Measurements from ENCODE around the gene BTN2A1. TPM values are rescaled to one million over a fixed set of nuclear protein-coding genes. Genes with fewer than 3 reads are reported as not detected.

The BTN2A1 gene
- total and polyA plus RNA-seq, 2 of the 13 experiments (the other 11 are each of a cell fraction or from before 2014, with no cell fraction given) = 16.4 to 30.4 TPM

- TF ChIP-seq NR2F1 (CRISPR knock-in tag; IDR thresholded peaks at IDR 0.05) = peak in 1 of 2 experiments; percentile 37; a peak in 1 of 4 replicates
- TF ChIP-seq FOXA1 (IDR thresholded peaks at IDR 0.05) = no peak
- TF ChIP-seq FOXA1 (CRISPR knock-in tag; IDR thresholded peaks at IDR 0.05) = peak; percentile 56
- no peak; the same call in 1 of the 2 replicates for TF ChIP-seq PITX1 (CRISPR knock-in tag; IDR thresholded peaks at IDR 0.05)
- 0 out of 2 replicates have a peak, but pooled peaks have one; percentile 37 for TF ChIP-seq NFYC (CRISPR knock-in tag; IDR thresholded peaks at IDR 0.05)
- peak; percentile 69 for TF ChIP-seq ZNF335 (CRISPR knock-in tag; IDR thresholded peaks at IDR 0.05)
- no peak; the same call in 1 of the 2 replicates for TF ChIP-seq ZBTB25 (CRISPR knock-in tag; IDR thresholded peaks at IDR 0.05)
- 0 out of 2 replicates have a peak, but pooled peaks have one; percentile 33 for TF ChIP-seq ZNF264 (CRISPR knock-in tag; IDR thresholded peaks at IDR 0.05)
- TF ChIP-seq PPARG (CRISPR knock-in tag; conservative IDR thresholded peaks at IDR 0.05) = peak; percentile 79
- TF ChIP-seq ZNF460 (CRISPR knock-in tag; IDR thresholded peaks at IDR 0.05; ENCODE audit: borderline replicate concordance) = no peak; the same call in 1 of the 2 replicates
- TF ChIP-seq ESRRA (CRISPR knock-in tag; IDR thresholded peaks at IDR 0.05; ENCODE audit: low read depth) = peak; percentile 56; the same call in 1 of the 2 replicates
- TF ChIP-seq HNRNPUL1 (IDR thresholded peaks at IDR 0.05; ENCODE audit: low read depth, low read length) = no peak
- TF ChIP-seq ZNF605 (CRISPR knock-in tag; IDR thresholded peaks at IDR 0.05) = no peak
- no peak for TF ChIP-seq NPAS2 (CRISPR knock-in tag; IDR thresholded peaks at IDR 0.05; ENCODE audit: borderline replicate concordance)
- 0 out of 2 replicates have a peak, but pooled peaks have one; percentile 29 for TF ChIP-seq ZNF510 (CRISPR knock-in tag; IDR thresholded peaks at IDR 0.05; ENCODE audit: low read depth)
- TF ChIP-seq DMTF1 (CRISPR knock-in tag; IDR thresholded peaks at IDR 0.05) = no peak
- 0 out of 2 replicates have a peak, but pooled peaks have one; percentile 20 for TF ChIP-seq YEATS4 (CRISPR knock-in tag; IDR thresholded peaks at IDR 0.05; ENCODE audit: borderline replicate concordance)
- 0 out of 2 replicates have a peak, but pooled peaks have one; percentile 63 for TF ChIP-seq ISL2 (CRISPR knock-in tag; IDR thresholded peaks at IDR 0.05)
- 0 out of 2 replicates have a peak, but pooled peaks have one; percentile 29 for TF ChIP-seq MEIS1 (CRISPR knock-in tag; IDR thresholded peaks at IDR 0.05; ENCODE audit: borderline replicate concordance)
- 0 out of 2 replicates have a peak, but pooled peaks have one; percentile 19 for TF ChIP-seq ARNTL (CRISPR knock-in tag; IDR thresholded peaks at IDR 0.05)
- TF ChIP-seq ZNF800 (CRISPR knock-in tag; IDR thresholded peaks at IDR 0.05) = 0 out of 2 replicates have a peak, but pooled peaks have one; percentile 42
- peak; percentile 89 for TF ChIP-seq RCOR2 (CRISPR knock-in tag; IDR thresholded peaks at IDR 0.05)
- no peak for TF ChIP-seq ZFP37 (CRISPR knock-in tag; IDR thresholded peaks at IDR 0.05; ENCODE audit: borderline replicate concordance)
- no peak for TF ChIP-seq AHR (CRISPR knock-in tag; IDR thresholded peaks at IDR 0.05)
- peak; percentile 92 for TF ChIP-seq JUN (CRISPR knock-in tag; IDR thresholded peaks at IDR 0.05)
- peak; percentile 67 for TF ChIP-seq RXRB (CRISPR knock-in tag; IDR thresholded peaks at IDR 0.05; ENCODE audit: borderline replicate concordance)
- peak; percentile 83; the same call in 1 of the 2 replicates for TF ChIP-seq NCOR1 (IDR thresholded peaks at IDR 0.05; ENCODE audit: borderline replicate concordance, low read length)
Observed at GRCh38 chr6:26514984-26515383, 57.2 kb downstream of the BTN2A1 start (continued).
